Measurements from ENCODE around the gene ERFE. TPM values are rescaled to one million over a fixed set of nuclear protein-coding genes. Genes with fewer than 3 reads are reported as not detected.

ERFE gene
- total RNA-seq, 1 donor from 2014 or later = not detected

DNA sequence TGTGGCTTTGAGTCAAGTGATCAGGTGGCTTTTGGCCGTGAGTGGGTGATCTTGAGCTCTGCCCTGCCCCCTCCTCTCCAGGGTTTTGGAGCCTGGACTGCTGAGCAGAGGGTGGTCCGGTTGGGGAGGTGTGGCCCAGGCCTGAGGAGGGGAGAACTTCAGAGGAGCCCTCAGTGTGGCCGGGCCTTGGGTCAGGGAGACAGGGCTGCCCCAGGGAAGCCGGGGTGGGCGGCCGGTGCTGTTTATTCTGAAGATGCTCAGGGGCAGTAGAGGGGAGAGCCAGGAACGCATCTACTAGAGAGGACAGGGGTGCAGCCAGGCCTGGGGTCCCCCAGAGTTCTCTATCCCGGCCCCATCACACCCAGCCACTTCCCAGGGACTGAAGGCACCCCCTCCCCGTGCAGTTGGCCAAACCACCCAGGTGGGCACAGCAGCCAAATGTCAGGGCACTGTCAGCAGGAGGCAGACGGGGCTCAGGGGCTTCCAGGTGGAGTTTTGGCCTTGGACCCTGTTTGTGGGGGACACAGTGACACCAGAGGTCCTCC, 963 bp downstream of the ERFE start:
- no peak for ATAC-seq (ENCODE audit: low read depth)
- H3K27ac Mint-ChIP-seq = no peak overlapping the region

GRCh38 chr2:238160206-238161129, 1.7 kb downstream of the ERFE start:
- peaks cover 15% of the 10 kb centered on the region for H3K4me1 Mint-ChIP-seq
- intact Hi-C loops (cut with micrococcal nuclease) = loop anchor here (1.0 kb wide), 1 partner anchor 103 kb away; no protein-coding TSS in a partner anchor
- peak overlapping the region; percentile 8 for H3K4me3 Mint-ChIP-seq
- CTCF ChIA-PET = interaction anchor here (1.1 to 1.7 kb wide), 2 partner anchors 103 to 104 kb away, joined by 4 to 5 read pairs; no protein-coding TSS in a partner anchor
- DNase-seq = no peak
- POLR2A ChIA-PET = interaction anchor here (0.8 kb wide), 1 partner anchor 102 kb away, joined by 3 read pairs; no protein-coding TSS in a partner anchor
- H3K36me3 Mint-ChIP-seq (ENCODE audit: low read depth) = no peaks in the 10 kb centered on the region
- no peaks in the 10 kb centered on the region for H3K9me3 Mint-ChIP-seq
- no peak overlapping the region for H3K27ac Mint-ChIP-seq
- TF ChIP-seq CTCF (IDR thresholded peaks at IDR 0.05) = no peak
- H3K27me3 Mint-ChIP-seq = peaks cover 19% of the 10 kb centered on the region
- no peak for ATAC-seq (ENCODE audit: low read depth)

More for the DNA sequence above, 963 bp downstream of the ERFE start:
- DNase-seq = no peak
- Mint-ChIP-seq H3K9me3 (no peaks in the 10 kb centered on the region), H3K4me3 (peak overlapping the region; percentile 70), H3K4me1 (peaks cover 15% of the 10 kb centered on the region), H3K27me3 (peaks cover 12% of the 10 kb centered on the region), H3K36me3 (ENCODE audit: low read depth) (no peaks in the 10 kb centered on the region)
- POLR2A ChIA-PET = interaction anchor here (0.8 kb wide), 1 partner anchor 103 kb away, joined by 3 read pairs; no protein-coding TSS in a partner anchor
- intact Hi-C loops (cut with micrococcal nuclease) = loop anchor here (1.0 to 5.0 kb wide), 3 partner anchors 104 to 302 kb away; partner anchors contain the start of gene RAMP1
- TF ChIP-seq CTCF (IDR thresholded peaks at IDR 0.05) = no peak
- CTCF ChIA-PET = interaction anchor here (1.1 to 1.7 kb wide), 2 partner anchors 104 to 105 kb away, joined by 4 to 5 read pairs; no protein-coding TSS in a partner anchor

DNA sequence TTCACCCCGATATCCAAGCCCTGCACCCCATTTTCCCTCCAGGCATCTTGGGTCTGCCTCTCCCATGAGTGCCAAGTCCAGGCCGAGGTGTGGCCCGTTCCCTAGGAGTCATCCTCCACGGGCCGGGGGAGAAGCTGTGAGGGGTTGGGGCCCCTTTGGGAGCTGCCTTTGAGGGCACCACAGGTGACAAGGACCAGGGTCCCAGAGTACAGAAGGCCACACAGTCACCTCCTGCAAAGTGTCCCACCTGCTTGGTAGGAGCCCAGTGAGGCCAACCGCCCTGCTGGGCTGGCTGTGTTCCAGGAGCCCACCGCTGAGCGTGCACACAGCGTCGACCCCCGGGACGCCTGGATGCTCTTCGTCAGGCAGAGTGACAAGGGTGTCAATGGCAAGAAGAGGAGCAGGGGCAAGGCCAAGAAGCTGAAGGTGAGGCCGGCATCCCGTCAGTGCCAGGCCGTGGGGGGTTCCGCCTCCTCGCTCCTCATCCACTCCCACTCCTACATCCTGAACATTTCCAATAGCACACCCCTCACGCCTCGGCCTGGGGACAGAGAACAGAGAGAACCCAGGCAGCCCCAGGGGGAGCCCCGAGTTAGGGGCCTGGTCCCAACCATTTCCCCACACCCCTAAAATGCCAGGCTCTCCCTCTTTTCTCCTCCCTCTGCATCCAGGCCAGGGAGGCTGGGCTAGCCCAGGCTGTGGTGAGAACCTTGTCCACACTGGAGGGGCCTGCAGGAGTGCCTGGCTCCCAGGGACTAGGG, 2.7 kb downstream of the ERFE start:
- no peaks in the 10 kb centered on the region for H3K36me3 Mint-ChIP-seq (ENCODE audit: low read depth)
- H3K4me3 Mint-ChIP-seq = no peak overlapping the region
- DNase-seq (no peak), ATAC-seq (ENCODE audit: low read depth) (no peak)
- no peaks in the 10 kb centered on the region for H3K9me3 Mint-ChIP-seq
- peaks cover 20% of the 10 kb centered on the region for H3K27me3 Mint-ChIP-seq
- H3K4me1 Mint-ChIP-seq = peaks cover 15% of the 10 kb centered on the region
- H3K27ac Mint-ChIP-seq = no peak overlapping the region
- intact Hi-C loops (cut with micrococcal nuclease) = no loop called here
- ChIA-PET CTCF (interaction anchor here (1.1 to 1.7 kb wide), 2 partner anchors 102 to 103 kb away, joined by 4 to 5 read pairs; no protein-coding TSS in a partner anchor), POLR2A (no interaction called here)
- no peak for TF ChIP-seq CTCF (IDR thresholded peaks at IDR 0.05)

DNA sequence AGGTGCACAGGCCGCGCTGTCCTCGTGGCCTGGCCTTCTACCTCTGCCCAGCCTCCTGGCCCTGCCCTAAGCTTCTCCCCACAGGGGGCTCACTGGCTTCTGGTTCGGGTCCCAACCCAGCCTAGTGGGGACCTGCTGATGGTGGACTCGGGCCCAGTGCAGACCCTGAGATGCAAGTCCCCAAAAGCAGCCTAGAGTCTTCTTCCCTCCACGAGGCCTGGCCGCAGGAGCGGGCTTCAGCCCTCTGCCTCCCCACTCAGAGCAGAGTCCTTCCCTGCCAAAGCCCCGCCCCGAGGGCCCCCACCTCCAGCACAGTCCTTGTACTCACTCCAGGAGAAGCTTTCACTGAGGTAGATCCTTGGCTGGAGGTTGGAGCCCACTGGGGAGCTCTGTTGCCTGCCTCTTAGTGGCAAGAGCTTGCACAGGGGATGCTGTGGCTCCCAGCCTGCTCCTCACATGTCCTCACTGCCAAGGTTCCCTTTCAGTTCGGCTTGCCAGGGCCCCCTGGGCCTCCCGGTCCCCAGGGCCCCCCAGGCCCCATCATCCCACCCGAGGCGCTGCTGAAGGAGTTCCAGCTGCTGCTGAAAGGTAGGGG, 3.6 kb downstream of the ERFE start:
- ChIA-PET POLR2A (no interaction called here), CTCF (no interaction called here)
- Mint-ChIP-seq H3K9me3 (no peaks in the 10 kb centered on the region), H3K36me3 (ENCODE audit: low read depth) (no peaks in the 10 kb centered on the region), H3K4me3 (no peak overlapping the region), H3K4me1 (peaks cover 15% of the 10 kb centered on the region), H3K27me3 (peaks cover 20% of the 10 kb centered on the region), H3K27ac (no peak overlapping the region)
- DNase-seq (no peak), ATAC-seq (ENCODE audit: low read depth) (no peak)
- no peak for TF ChIP-seq CTCF (IDR thresholded peaks at IDR 0.05)
- intact Hi-C loops (cut with micrococcal nuclease) = no loop called here
